SK-N-SH (cell line): ENCODE data around the gene NHERF2. TPM values are rescaled to one million over a fixed set of nuclear protein-coding genes. Genes with fewer than 3 reads are reported as not detected.

Experiments used
- CTCF ChIA-PET: fragments of 300-600, 350-600 bp; formaldehyde crosslinking; extraction: SDS; loops from one replicate; lab custom pipeline; 2021; lab: Yijun Ruan, JAX
- POLR2A ChIA-PET: fragments of 350-600 bp; sonication (Branson Sonifier 250); formaldehyde crosslinking; extraction: SDS; loops from one replicate; lab custom pipeline; 2020; ENCODE audit warnings: antibody characterized with exemption, inconsistent platforms; lab: Yijun Ruan, JAX
- DNase-seq: peaks from one replicate; pipeline ENCODE4 v3.0.0; 2012
- H2AFZ ChIP-seq: fragments of 200-600 bp; sonication (generic); 2 replicates; pipeline ENCODE4 v1.8.1; 2016; ENCODE audit warnings: antibody characterized with exemption, mild to moderate bottlenecking, low read depth
- H3F3A ChIP-seq: fragments of 200-600 bp; sonication (generic); replicated peaks from 2 replicates; pipeline ENCODE3; 2016; ENCODE audit warnings: antibody characterized with exemption, mild to moderate bottlenecking; ENCODE audit not compliant: insufficient read depth
- H3K27ac ChIP-seq, 2 experiments: fragments of 200-500 bp in 1 of 2; fragments of 200-600 bp in 1 of 2; sonication (Bioruptor generic) in 1 of 2; sonication (generic), shearing (Covaris generic) in 1 of 2; 2 replicates each; pipeline versions ENCODE4 v1.5.1 to v1.6.1; 2014 to 2016; ENCODE audit warnings: low read depth in 2 of 2, inconsistent platforms in 1 of 2, low read length in 1 of 2, mild to moderate bottlenecking in 1 of 2, mixed read lengths in 1 of 2
- H3K27me3 ChIP-seq: fragments of 200-600 bp; sonication (generic), shearing (Covaris generic); 2 replicates; pipeline ENCODE4 v1.6.1; 2016; ENCODE audit warnings: mixed run types; ENCODE audit not compliant: insufficient read depth
- H3K36me3 ChIP-seq, 2 experiments: fragments of 200-500 bp in 1 of 2; fragments of 200-600 bp in 1 of 2; sonication (Bioruptor generic) in 1 of 2; sonication (generic) in 1 of 2; replicated peaks in 1 of 2; 2 replicates each; pipeline versions ENCODE3 to v1.5.1; 2014 to 2016; ENCODE audit warnings: low read length in 1 of 2, mild to moderate bottlenecking in 1 of 2; ENCODE audit not compliant: insufficient read depth in 2 of 2, control insufficient read depth in 1 of 2
- H3K4me1 ChIP-seq, 2 experiments: fragments of 200-500 bp in 1 of 2; fragments of 200-600 bp in 1 of 2; sonication (Bioruptor generic) in 1 of 2; sonication (generic), shearing (Covaris generic) in 1 of 2; 2 replicates each; pipeline versions ENCODE4 v1.5.1 to v1.6.1; 2014 to 2016; ENCODE audit warnings: low read depth in 1 of 2, low read length in 1 of 2, mixed run types in 1 of 2; ENCODE audit not compliant: insufficient read depth in 2 of 2, control insufficient read depth in 1 of 2
- H3K4me2 ChIP-seq: fragments of 200-600 bp; sonication (generic), shearing (Covaris generic); 2 replicates; pipeline ENCODE4 v1.6.1; 2017; ENCODE audit warnings: mixed run types
- H3K4me3 ChIP-seq, 2 experiments: fragments of 200-500 bp in 1 of 2; fragments of 200-600 bp in 1 of 2; sonication (Bioruptor generic) in 1 of 2; sonication (generic), shearing (Covaris generic) in 1 of 2; 2 replicates each; pipeline versions ENCODE4 v1.5.1 to v1.8.1; 2014 to 2016; ENCODE audit warnings: low read depth in 2 of 2, inconsistent platforms in 1 of 2, low read length in 1 of 2, mild to moderate bottlenecking in 1 of 2, mixed read lengths in 1 of 2, moderate library complexity in 1 of 2
- H3K79me2 ChIP-seq: fragments of 200-600 bp; sonication (generic); 2 replicates; pipeline ENCODE4 v1.8.1; 2017; ENCODE audit warnings: mild to moderate bottlenecking; ENCODE audit not compliant: insufficient read depth
- H3K9ac ChIP-seq: fragments of 200-600 bp; sonication (generic); 2 replicates; pipeline ENCODE4 v1.6.1; 2017; ENCODE audit warnings: mixed run types
- H3K9me2 ChIP-seq: fragments of 200-600 bp; sonication (generic); 2 replicates; pipeline ENCODE4 v1.6.1; 2017; ENCODE audit warnings: mixed run types
- H3K9me3 ChIP-seq: fragments of 200-600 bp; sonication (generic); 2 replicates; pipeline ENCODE4 v1.6.1; 2017; ENCODE audit warnings: mixed run types, mild to moderate bottlenecking, moderate library complexity
- H4K20me1 ChIP-seq: fragments of 200-600 bp; sonication (generic); 2 replicates; pipeline ENCODE4 v1.6.1; 2017; ENCODE audit warnings: mild to moderate bottlenecking, mixed run types; ENCODE audit not compliant: insufficient read depth
- CHD2 ChIP-seq: fragments of 150-350 bp; IDR thresholded peaks from 2 replicates; pipeline ENCODE4 v1.6.1; 2018; ENCODE audit warnings: low read length; ENCODE audit not compliant: partially characterized antibody
- CTCF ChIP-seq: fragments of 200-600 bp; sonication (generic); IDR thresholded peaks from 2 replicates; pipeline ENCODE4 v1.6.1; 2017; ENCODE audit warnings: antibody characterized with exemption, mild to moderate bottlenecking, moderate library complexity
- ELF1 ChIP-seq: IDR thresholded peaks from 2 replicates; pipeline ENCODE4 v1.4.0; 2012
- GABPA ChIP-seq: IDR thresholded peaks from 2 replicates; pipeline ENCODE4 v1.4.0; 2012; ENCODE audit warnings: low read depth, mild to moderate bottlenecking
- GATA2 ChIP-seq: sonication (generic); formaldehyde crosslinking; IDR thresholded peaks from 2 replicates; pipeline ENCODE4 v1.5.0; 2020; ENCODE audit warnings: mild to moderate bottlenecking, missing genetic modification reagents
- IRF3 ChIP-seq: fragments of 150-350 bp; IDR thresholded peaks from 2 replicates; pipeline ENCODE4 v1.6.1; 2016; ENCODE audit warnings: mild to moderate bottlenecking, low read depth, low read length
- JUND ChIP-seq: IDR thresholded peaks from 2 replicates; pipeline ENCODE4 v1.4.0; 2012
- MAX ChIP-seq: IDR thresholded peaks from 2 replicates; pipeline ENCODE4 v1.4.0; 2012; ENCODE audit warnings: low read depth
- MXI1 ChIP-seq: IDR thresholded peaks from 2 replicates; pipeline ENCODE4 v1.6.1; 2012; ENCODE audit warnings: mild to moderate bottlenecking, low read depth, low read length, improper control_type of control experiment
- NFIC ChIP-seq: IDR thresholded peaks from 2 replicates; pipeline ENCODE4 v1.4.0; 2012; ENCODE audit warnings: borderline replicate concordance
- PBX3 ChIP-seq: IDR thresholded peaks from 2 replicates; pipeline ENCODE4; 2012
- RAD21 ChIP-seq: IDR thresholded peaks from 2 replicates; pipeline ENCODE4 v1.6.1; 2012; ENCODE audit warnings: mild to moderate bottlenecking, low read length
- RFX5 ChIP-seq: IDR thresholded peaks from 2 replicates; pipeline ENCODE4 v1.6.1; 2012; ENCODE audit warnings: mild to moderate bottlenecking, improper control_type of control experiment, low read length
- SMC3 ChIP-seq: IDR thresholded peaks from 2 replicates; pipeline ENCODE4 v1.6.1; 2012; ENCODE audit warnings: low read depth, low read length, improper control_type of control experiment
- TEAD4 ChIP-seq: IDR thresholded peaks from 2 replicates; pipeline ENCODE4 v1.4.0; 2012; ENCODE audit warnings: mild to moderate bottlenecking, borderline replicate concordance; ENCODE audit not compliant: insufficient read depth
- WGBS: methylation state at CpG from one replicate; pipeline ENCODE4 v1.1.6; 2017; ENCODE audit warnings: low lambda C conversion rate; 5-methylcytosine and 5-hydroxymethylcytosine counted together
- polyA plus RNA-seq, 3 experiments: library from polyadenylated mRNA; depleted of rRNA; stranded (reverse); fragments of >200 nt; gene quantifications; 2 replicates each; pipeline ENCODE4 v1.2.3, GENCODE V29; 2012
- TF ChIP-seq, protein P1 (sequence below): fragments of 150-350 bp; IDR thresholded peaks from 2 replicates; pipeline ENCODE4 v1.6.1; 2017; ENCODE audit warnings: antibody characterized with exemption, low read length, low read depth, borderline replicate concordance
- TF ChIP-seq, protein P2 (sequence below): IDR thresholded peaks from 2 replicates; pipeline ENCODE4 v1.4.0; 2012; ENCODE audit warnings: low read depth, borderline replicate concordance
- TF ChIP-seq, protein P3 (sequence below): IDR thresholded peaks from 2 replicates; pipeline ENCODE4 v1.6.1; 2012; ENCODE audit warnings: mild to moderate bottlenecking, low read depth, low read length, moderate library complexity

NHERF2 gene
- polyA plus RNA-seq, 1 of the 3 experiments (the other 2 are of a cell fraction) = 53.8 TPM

GRCh38 chr16:2066139-2066538 lies 39.4 kb downstream of the NHERF2 start (continued):
- TF ChIP-seq, protein P1, sequence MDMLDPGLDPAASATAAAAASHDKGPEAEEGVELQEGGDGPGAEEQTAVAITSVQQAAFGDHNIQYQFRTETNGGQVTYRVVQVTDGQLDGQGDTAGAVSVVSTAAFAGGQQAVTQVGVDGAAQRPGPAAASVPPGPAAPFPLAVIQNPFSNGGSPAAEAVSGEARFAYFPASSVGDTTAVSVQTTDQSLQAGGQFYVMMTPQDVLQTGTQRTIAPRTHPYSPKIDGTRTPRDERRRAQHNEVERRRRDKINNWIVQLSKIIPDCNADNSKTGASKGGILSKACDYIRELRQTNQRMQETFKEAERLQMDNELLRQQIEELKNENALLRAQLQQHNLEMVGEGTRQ = no peak
- TF ChIP-seq RAD21 = no peak
- TF ChIP-seq, all 33 proteins: peak for 0

- Histone ChIP-seq H3F3A (no peaks in the 10 kb centered on the region), H4K20me1 (no peaks in the 10 kb centered on the region), H3K4me3 (no peak overlapping the region), H3K9me3 (no peaks in the 10 kb centered on the region), H3K9me2 (no peaks in the 10 kb centered on the region), H3K79me2 (no peaks in the 10 kb centered on the region), H3K36me3 (peaks cover 14 to 56% of the 10 kb centered on the region in 2 experiments), H2AFZ (no peak overlapping the region), H3K9ac (no peak overlapping the region), H3K27me3 (no peaks in the 10 kb centered on the region), H3K27ac (no peak overlapping the region), H3K4me2 (no peak overlapping the region), H3K4me1 (no peaks in the 10 kb centered on the region)
- WGBS = 95% methylated on average over 19 of the region's 29 CpGs
- TF ChIP-seq IRF3 (no peak), PBX3 (no peak), GABPA (no peak), ELF1 (no peak), NFIC (no peak), RAD21 (no peak), TEAD4 (no peak), SMC3 (no peak), MAX (no peak), RFX5 (no peak), MXI1 (no peak), CTCF (no peak), CHD2 (no peak), JUND (no peak), GATA2 (CRISPR knock-in tag) (no peak)
- TF ChIP-seq, protein P2, sequence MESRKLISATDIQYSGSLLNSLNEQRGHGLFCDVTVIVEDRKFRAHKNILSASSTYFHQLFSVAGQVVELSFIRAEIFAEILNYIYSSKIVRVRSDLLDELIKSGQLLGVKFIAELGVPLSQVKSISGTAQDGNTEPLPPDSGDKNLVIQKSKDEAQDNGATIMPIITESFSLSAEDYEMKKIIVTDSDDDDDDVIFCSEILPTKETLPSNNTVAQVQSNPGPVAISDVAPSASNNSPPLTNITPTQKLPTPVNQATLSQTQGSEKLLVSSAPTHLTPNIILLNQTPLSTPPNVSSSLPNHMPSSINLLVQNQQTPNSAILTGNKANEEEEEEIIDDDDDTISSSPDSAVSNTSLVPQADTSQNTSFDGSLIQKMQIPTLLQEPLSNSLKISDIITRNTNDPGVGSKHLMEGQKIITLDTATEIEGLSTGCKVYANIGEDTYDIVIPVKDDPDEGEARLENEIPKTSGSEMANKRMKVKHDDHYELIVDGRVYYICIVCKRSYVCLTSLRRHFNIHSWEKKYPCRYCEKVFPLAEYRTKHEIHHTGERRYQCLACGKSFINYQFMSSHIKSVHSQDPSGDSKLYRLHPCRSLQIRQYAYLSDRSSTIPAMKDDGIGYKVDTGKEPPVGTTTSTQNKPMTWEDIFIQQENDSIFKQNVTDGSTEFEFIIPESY = no peak
- TF ChIP-seq, protein P3, sequence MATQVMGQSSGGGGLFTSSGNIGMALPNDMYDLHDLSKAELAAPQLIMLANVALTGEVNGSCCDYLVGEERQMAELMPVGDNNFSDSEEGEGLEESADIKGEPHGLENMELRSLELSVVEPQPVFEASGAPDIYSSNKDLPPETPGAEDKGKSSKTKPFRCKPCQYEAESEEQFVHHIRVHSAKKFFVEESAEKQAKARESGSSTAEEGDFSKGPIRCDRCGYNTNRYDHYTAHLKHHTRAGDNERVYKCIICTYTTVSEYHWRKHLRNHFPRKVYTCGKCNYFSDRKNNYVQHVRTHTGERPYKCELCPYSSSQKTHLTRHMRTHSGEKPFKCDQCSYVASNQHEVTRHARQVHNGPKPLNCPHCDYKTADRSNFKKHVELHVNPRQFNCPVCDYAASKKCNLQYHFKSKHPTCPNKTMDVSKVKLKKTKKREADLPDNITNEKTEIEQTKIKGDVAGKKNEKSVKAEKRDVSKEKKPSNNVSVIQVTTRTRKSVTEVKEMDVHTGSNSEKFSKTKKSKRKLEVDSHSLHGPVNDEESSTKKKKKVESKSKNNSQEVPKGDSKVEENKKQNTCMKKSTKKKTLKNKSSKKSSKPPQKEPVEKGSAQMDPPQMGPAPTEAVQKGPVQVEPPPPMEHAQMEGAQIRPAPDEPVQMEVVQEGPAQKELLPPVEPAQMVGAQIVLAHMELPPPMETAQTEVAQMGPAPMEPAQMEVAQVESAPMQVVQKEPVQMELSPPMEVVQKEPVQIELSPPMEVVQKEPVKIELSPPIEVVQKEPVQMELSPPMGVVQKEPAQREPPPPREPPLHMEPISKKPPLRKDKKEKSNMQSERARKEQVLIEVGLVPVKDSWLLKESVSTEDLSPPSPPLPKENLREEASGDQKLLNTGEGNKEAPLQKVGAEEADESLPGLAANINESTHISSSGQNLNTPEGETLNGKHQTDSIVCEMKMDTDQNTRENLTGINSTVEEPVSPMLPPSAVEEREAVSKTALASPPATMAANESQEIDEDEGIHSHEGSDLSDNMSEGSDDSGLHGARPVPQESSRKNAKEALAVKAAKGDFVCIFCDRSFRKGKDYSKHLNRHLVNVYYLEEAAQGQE = no peak
- ChIA-PET CTCF (interaction anchor here (0.9 to 3.0 kb wide), 5 partner anchors 14 to 69 kb away, joined by 3 to 15 read pairs (median 4); partner anchors contain the start of genes NTHL1 and TSC2), POLR2A (interaction anchor here (1.5 kb wide), 1 partner anchor 23 kb away, joined by 3 read pairs; the partner anchor contains the start of genes NTHL1 and TSC2)
- DNase-seq = no peak
Observed at GRCh38 chr16:2070576-2071453, 44.1 kb downstream of the NHERF2 start.
